ENCODE results near the gene PTPRD. TPM values are rescaled to one million over a fixed set of nuclear protein-coding genes. Genes with fewer than 3 reads are reported as not detected.
"Not testable (repeated sequence)": the region's sequence is repeated elsewhere in the genome, so short reads cannot be mapped to it uniquely, and the experiment has no call there.

Gene PTPRD
- total RNA-seq, 2 experiments from 2014 or later, result not detected

DNA sequence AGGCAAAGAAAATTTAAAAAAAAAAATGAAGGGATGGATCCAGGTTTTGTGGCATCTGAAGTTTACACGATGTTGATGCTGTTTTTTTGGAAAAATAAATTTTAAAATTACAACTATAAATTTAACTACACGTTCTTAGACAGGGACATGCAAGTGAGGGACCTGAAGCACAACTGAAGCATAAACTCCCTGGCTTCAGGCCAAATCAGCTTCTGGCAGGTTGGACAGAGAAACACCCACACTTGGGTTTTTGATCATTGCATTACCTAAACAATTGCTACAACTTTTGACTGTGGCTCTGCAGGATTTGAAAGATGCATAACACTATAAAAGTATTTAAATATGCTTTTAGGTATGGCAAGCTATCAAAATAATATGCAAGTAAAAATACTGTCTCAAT is 1494.9 kb downstream of the PTPRD start:
- no peak for ATAC-seq

DNA sequence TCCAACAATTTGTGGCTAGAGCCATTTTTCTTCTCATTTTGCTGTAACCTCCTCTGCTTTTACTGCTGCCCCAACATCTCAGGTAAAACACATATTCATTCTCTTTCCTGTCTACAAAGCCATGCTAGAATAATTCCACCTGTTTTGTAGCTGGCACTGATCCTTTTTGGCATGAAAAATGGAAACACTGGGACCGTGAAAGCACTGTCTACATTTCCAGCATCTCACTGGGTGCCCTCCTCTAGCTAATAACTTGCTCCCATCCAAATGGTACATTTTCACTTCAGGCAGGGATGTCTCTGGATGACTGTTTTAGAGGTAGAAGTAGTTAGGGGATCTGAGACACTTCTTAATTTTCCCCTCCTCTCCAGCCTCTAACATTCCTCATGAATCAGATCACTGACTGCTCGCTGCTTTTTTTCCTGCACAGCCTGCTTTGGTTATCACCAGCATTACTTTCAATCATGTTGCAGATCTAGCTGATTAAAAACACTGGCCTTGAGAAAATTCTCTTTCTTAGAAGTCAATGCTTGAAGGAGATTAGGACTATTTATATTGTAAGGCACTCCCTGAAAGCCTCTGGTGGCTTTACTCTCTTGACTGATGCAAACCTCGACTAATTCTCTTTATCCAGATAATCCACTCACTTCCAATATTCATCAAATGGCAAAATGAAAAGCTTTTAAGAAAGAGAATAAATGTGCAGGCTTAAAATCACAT is 1500.6 kb downstream of the PTPRD start:
- H3K9me3 Mint-ChIP-seq (ENCODE audit: insufficient read depth), result no peaks in the 10 kb centered on the region
- no peak overlapping the region for H3K4me3 Mint-ChIP-seq
- no peaks in the 10 kb centered on the region for H3K36me3 Mint-ChIP-seq (ENCODE audit: low read depth)
- POLR2A ChIA-PET, result no interaction called here
- CTCF ChIA-PET, result no interaction called here
- ATAC-seq, result no peak
- DNase-seq, result no peak
- no peaks in the 10 kb centered on the region for H3K4me1 Mint-ChIP-seq (ENCODE audit: low read depth)
- H3K27ac Mint-ChIP-seq, result no peak overlapping the region
- H3K27me3 Mint-ChIP-seq (ENCODE audit: low read depth), result no peaks in the 10 kb centered on the region

More for the DNA sequence above, 1494.9 kb downstream of the PTPRD start:
- ChIA-PET POLR2A (no interaction called here), CTCF (no interaction called here)
- H3K4me1 Mint-ChIP-seq (ENCODE audit: low read depth), result no peaks in the 10 kb centered on the region
- H3K27ac Mint-ChIP-seq, result no peak overlapping the region
- no peak overlapping the region for H3K4me3 Mint-ChIP-seq
- H3K36me3 Mint-ChIP-seq (ENCODE audit: low read depth), result no peaks in the 10 kb centered on the region
- no peaks in the 10 kb centered on the region for H3K27me3 Mint-ChIP-seq (ENCODE audit: low read depth)
- DNase-seq, result no peak
- no peaks in the 10 kb centered on the region for H3K9me3 Mint-ChIP-seq (ENCODE audit: insufficient read depth)

DNA sequence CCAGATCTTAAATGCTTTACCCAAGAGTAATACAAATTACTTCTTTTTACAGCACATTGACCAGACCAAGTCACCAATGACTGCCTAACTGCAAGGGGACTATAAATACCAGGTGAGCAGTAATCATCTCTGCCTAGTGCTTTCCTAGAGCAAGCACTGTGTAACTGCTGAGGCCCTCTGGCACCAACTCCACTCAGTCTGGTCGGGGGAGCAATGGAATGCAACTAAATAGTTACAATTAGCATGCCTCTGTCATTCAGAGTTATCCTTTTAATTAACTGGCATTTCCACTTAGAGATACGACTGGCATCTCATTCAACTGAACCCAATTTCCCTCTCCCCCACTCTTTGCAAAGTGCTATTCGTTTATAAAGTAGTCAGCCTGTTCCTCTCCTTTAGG is 1504.2 kb downstream of the PTPRD start:
- ChIA-PET POLR2A (no interaction called here), CTCF (no interaction called here)
- Mint-ChIP-seq H3K4me3 (no peak overlapping the region), H3K27ac (no peak overlapping the region), H3K9me3 (ENCODE audit: insufficient read depth) (no peaks in the 10 kb centered on the region), H3K27me3 (ENCODE audit: low read depth) (no peaks in the 10 kb centered on the region), H3K4me1 (ENCODE audit: low read depth) (no peaks in the 10 kb centered on the region), H3K36me3 (ENCODE audit: low read depth) (no peaks in the 10 kb centered on the region)
- DNase-seq, result no peak
- no peak for ATAC-seq

DNA sequence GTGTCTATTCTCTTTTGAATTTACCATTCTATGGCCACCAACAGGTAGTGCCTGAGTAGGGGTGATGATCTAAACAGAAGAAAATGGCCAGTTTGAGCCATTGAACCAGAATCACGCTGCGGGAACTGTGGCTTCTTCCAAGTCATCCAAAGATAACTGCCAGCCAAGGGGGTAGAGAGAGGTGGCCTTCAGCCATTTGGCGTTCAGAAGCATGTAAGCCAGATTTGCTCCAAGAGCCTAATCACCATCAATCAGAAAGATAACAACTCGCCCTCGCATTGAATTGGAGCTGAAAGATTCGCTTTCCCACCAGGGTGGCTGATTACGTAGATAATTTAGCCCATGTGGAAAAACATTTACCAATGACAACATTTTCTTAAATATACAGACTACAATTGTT is 1510.5 kb downstream of the PTPRD start:
- Mint-ChIP-seq H3K27ac (no peak overlapping the region), H3K4me3 (no peak overlapping the region), H3K9me3 (ENCODE audit: insufficient read depth) (no peaks in the 10 kb centered on the region), H3K4me1 (ENCODE audit: low read depth) (no peaks in the 10 kb centered on the region), H3K36me3 (ENCODE audit: low read depth) (no peaks in the 10 kb centered on the region), H3K27me3 (ENCODE audit: low read depth) (no peaks in the 10 kb centered on the region)
- DNase-seq (no peak), ATAC-seq (no peak)
- ChIA-PET POLR2A (no interaction called here), CTCF (no interaction called here)

DNA sequence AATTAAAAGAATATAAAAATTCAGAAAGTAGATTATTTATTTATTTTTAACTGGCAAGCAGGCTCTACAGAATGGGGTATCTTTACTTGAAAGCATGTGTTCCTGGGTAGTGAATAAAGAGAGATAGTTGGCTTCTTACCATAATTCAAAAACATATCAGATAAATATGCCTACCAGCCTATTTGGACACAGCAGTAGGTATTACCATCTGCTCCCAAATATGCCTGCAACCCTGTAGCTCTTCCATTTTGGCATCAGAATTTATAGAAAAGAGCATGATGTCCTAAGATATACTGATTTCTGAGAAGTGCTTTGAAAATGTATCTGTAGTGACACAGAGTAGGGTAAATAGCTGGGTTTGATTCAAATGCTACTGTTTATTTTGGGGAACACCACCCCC is 1512.7 kb downstream of the PTPRD start:
- ChIA-PET POLR2A (no interaction called here), CTCF (no interaction called here)
- H3K36me3 Mint-ChIP-seq (ENCODE audit: low read depth), result no peaks in the 10 kb centered on the region
- H3K4me1 Mint-ChIP-seq (ENCODE audit: low read depth), result no peaks in the 10 kb centered on the region
- no peak for DNase-seq
- no peak overlapping the region for H3K27ac Mint-ChIP-seq
- H3K4me3 Mint-ChIP-seq, result no peak overlapping the region
- ATAC-seq, result no peak
- H3K27me3 Mint-ChIP-seq (ENCODE audit: low read depth), result no peaks in the 10 kb centered on the region
- H3K9me3 Mint-ChIP-seq (ENCODE audit: insufficient read depth), result no peaks in the 10 kb centered on the region

DNA sequence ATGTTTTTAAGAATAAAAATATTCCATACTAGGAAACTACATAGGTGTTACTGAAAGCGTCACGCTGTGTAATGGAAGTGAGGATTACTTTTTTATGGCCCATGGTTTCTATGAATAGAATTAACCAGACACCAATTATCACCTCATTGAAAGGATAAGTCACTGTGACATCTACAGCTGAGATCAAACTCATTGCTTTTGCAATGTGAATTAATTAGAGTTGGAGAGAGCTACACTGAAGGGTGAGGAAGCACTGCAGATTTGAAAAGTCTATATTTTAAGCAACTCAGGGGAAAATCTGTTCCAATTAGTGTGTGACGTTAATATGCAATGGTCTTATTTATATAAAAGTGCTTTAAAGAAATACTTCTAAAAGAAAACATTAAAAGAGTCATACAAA is 1513.2 kb downstream of the PTPRD start:
- H3K4me3 Mint-ChIP-seq, result no peak overlapping the region
- H3K9me3 Mint-ChIP-seq (ENCODE audit: insufficient read depth), result no peaks in the 10 kb centered on the region
- no peak overlapping the region for H3K27ac Mint-ChIP-seq
- H3K4me1 Mint-ChIP-seq (ENCODE audit: low read depth), result no peaks in the 10 kb centered on the region
- ATAC-seq (no peak), DNase-seq (no peak)
- H3K27me3 Mint-ChIP-seq (ENCODE audit: low read depth), result no peaks in the 10 kb centered on the region
- ChIA-PET POLR2A (no interaction called here), CTCF (no interaction called here)
- H3K36me3 Mint-ChIP-seq (ENCODE audit: low read depth), result no peaks in the 10 kb centered on the region

DNA sequence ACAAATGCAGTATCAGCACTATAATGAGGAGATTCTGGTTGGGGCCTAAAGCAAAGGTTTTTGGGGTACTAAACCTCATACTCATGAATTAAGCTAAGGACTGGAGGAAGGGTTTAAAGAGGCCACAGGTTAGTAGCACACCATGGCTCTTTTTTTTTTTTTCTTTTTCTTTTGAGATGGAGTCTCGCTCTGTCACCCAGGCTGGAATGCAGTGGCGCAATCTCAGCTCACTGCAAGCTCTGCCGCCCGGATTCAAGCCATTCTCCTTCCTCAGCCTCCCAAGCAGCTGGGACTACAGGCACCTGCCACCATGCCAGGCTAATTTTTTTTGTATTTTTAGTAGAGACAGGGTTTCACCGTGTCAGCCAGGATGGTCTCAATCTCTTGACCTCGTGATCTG is 1515.5 kb downstream of the PTPRD start:
- H3K27me3 Mint-ChIP-seq (ENCODE audit: low read depth); H3K36me3 Mint-ChIP-seq (ENCODE audit: low read depth); H3K27ac Mint-ChIP-seq; POLR2A ChIA-PET; CTCF ChIA-PET; ATAC-seq; H3K4me3 Mint-ChIP-seq; H3K4me1 Mint-ChIP-seq (ENCODE audit: low read depth); H3K9me3 Mint-ChIP-seq (ENCODE audit: insufficient read depth); DNase-seq: not testable (repeated sequence)

DNA sequence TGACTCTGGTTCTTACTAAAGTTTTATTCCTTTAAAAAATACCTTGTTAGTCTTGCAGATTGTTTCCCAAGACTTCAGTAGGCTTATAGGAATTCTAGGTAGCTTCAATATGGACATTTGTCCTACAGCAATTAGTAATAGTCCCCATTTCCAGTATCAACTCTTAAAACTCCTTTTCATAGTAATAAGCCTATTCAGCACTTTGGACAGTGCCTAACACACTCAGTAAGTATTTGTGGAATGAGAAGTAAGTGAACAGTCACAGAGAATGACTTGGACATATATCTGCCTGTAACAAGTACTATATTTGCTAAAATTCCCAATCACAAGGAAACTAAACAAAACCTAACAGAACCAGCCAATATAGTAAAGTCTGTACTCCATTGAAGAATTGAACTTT is 1521.4 kb downstream of the PTPRD start:
- Mint-ChIP-seq H3K4me3 (no peak overlapping the region), H3K27ac (no peak overlapping the region), H3K27me3 (ENCODE audit: low read depth) (no peaks in the 10 kb centered on the region), H3K36me3 (ENCODE audit: low read depth) (no peaks in the 10 kb centered on the region), H3K9me3 (ENCODE audit: insufficient read depth) (peaks cover 11% of the 10 kb centered on the region), H3K4me1 (ENCODE audit: low read depth) (no peaks in the 10 kb centered on the region)
- CTCF ChIA-PET, result no interaction called here
- POLR2A ChIA-PET, result no interaction called here
- ATAC-seq (no peak), DNase-seq (no peak)

DNA sequence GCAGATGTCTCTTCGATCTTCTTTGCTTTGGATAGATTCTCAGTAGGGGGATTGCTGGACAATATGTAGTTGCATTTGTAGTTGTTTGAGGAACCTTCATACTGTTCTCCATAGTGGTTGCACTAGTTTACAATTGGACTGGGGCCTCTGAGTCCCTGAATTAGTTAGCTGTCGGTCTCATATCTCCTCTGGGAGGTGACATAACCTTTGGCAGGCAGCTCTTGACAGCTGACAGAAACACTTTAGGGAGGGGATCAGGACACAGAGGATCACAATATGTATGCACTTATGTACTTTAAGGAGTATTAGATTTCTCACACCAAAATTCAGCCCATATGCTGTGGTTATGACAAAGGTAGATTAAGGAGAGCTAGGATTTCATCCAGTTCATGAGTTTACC is 1533.3 kb downstream of the PTPRD start:
- no peak for ATAC-seq
- H3K27me3 Mint-ChIP-seq (ENCODE audit: low read depth), result no peaks in the 10 kb centered on the region
- no peaks in the 10 kb centered on the region for H3K36me3 Mint-ChIP-seq (ENCODE audit: low read depth)
- H3K4me3 Mint-ChIP-seq, result no peak overlapping the region
- CTCF ChIA-PET, result no interaction called here
- POLR2A ChIA-PET, result interaction anchor here (0.6 kb wide), 1 partner anchor 1806 kb away, joined by 3 read pairs; no protein-coding TSS in a partner anchor
- no peak overlapping the region for H3K27ac Mint-ChIP-seq
- H3K9me3 Mint-ChIP-seq (ENCODE audit: insufficient read depth), result peaks cover 5% of the 10 kb centered on the region
- H3K4me1 Mint-ChIP-seq (ENCODE audit: low read depth), result no peaks in the 10 kb centered on the region
- no peak for DNase-seq

DNA sequence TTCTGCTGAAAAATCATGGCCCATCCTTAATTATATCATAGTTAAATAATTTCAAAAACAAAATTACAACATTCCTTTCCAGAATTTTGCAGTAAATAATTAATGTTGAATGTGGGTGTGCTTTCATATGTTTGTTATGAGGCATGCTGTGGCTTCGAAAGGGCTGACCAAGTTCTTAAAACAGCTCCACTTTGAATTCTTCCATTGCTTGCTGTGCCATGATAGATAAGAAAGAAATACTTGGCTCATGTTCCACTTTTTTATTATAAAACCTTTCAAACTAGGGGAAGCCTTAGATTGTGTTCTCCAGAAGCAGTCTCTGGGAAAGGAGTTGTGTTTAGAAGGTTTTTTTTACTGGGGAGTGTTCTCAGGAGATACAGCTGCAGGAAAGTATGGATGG is 1534.5 kb downstream of the PTPRD start:
- ChIA-PET CTCF (no interaction called here), POLR2A (no interaction called here)
- Mint-ChIP-seq H3K4me3 (no peak overlapping the region), H3K27ac (no peak overlapping the region), H3K27me3 (ENCODE audit: low read depth) (no peaks in the 10 kb centered on the region), H3K36me3 (ENCODE audit: low read depth) (no peaks in the 10 kb centered on the region), H3K9me3 (ENCODE audit: insufficient read depth) (peaks cover 5% of the 10 kb centered on the region), H3K4me1 (ENCODE audit: low read depth) (no peaks in the 10 kb centered on the region)
- DNase-seq, result no peak
- ATAC-seq, result no peak

DNA sequence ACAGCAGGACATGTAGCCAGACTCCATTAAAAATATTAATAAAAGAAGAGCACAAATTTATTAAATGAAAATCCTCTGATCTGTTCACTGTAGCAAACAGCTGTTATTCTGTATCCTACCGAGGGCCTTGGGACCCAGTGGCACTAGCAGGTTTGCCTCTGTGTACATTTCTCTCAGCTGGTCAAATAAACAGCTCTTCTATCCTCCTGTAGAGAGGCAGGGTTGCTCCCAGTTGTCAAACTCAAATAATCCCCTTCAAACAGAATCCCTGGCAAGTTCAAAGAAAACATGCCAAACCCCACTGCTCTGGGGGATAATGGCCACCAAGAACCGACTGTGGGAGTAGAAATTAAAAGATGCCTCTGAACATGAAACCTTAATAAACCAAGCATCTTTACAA is 1551.2 kb downstream of the PTPRD start:
- H3K4me1 Mint-ChIP-seq (ENCODE audit: low read depth), result no peaks in the 10 kb centered on the region
- POLR2A ChIA-PET, result no interaction called here
- no peaks in the 10 kb centered on the region for H3K36me3 Mint-ChIP-seq (ENCODE audit: low read depth)
- no peak for ATAC-seq
- DNase-seq, result no peak
- H3K9me3 Mint-ChIP-seq (ENCODE audit: insufficient read depth), result peaks cover 6% of the 10 kb centered on the region
- CTCF ChIA-PET, result no interaction called here
- H3K27ac Mint-ChIP-seq, result no peak overlapping the region
- H3K27me3 Mint-ChIP-seq (ENCODE audit: low read depth), result no peaks in the 10 kb centered on the region
- no peak overlapping the region for H3K4me3 Mint-ChIP-seq

DNA sequence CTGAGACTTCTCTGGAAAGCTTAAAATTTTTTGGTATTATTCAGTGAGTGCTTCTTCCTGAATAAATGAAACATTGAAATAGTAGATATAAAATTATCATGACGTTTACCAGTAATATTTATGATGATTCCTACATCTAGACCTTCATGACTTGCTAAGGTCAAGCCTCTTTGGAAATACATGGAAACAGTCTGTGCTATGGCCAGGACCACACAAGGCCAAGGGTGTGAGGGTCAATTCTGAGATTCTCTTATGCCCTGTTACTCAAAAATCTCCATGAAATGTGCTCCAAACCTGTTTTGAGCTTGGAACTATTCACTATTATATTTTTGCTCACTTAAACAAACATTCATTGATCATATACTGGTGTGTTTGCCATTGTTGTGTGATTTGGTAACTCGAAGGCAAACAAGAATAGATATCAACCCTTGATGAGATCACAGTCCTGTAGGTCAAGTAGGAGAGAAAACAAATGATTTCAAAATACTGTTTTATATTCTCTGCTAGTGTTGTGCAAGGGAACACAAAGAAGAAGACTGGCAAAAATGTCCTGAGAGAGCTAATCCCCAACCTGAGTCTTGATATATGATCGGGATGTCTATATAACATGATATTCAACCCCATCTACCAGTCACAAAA is 1558.3 kb downstream of the PTPRD start:
- Mint-ChIP-seq H3K4me3 (no peak overlapping the region), H3K9me3 (ENCODE audit: insufficient read depth) (peaks cover 7% of the 10 kb centered on the region), H3K27me3 (ENCODE audit: low read depth) (no peaks in the 10 kb centered on the region), H3K36me3 (ENCODE audit: low read depth) (no peaks in the 10 kb centered on the region), H3K4me1 (ENCODE audit: low read depth) (no peaks in the 10 kb centered on the region), H3K27ac (no peak overlapping the region)
- no peak for ATAC-seq
- CTCF ChIA-PET, result no interaction called here
- POLR2A ChIA-PET, result no interaction called here
- no peak for DNase-seq

DNA sequence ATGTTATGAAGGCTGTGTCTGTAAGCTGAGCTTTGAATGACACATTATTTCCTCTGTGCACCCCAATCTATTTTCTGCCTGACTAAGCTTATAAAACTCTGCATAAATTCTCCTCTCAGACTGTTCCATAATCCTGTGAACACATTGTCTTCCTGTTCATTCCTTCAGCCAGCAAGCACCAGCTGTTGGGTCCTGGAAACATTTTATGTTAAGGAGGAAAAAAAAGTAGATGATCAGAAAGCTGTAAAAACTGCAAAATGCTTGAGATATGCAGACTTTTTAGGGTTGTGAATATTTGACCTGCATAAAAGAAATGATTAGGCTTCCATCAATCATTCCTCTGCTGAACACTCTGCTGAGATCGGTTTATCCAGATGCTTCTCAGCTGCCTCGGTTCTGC is 1567.2 kb downstream of the PTPRD start:
- Mint-ChIP-seq H3K4me1 (ENCODE audit: low read depth) (no peaks in the 10 kb centered on the region), H3K27me3 (ENCODE audit: low read depth) (no peaks in the 10 kb centered on the region), H3K27ac (no peak overlapping the region), H3K4me3 (no peak overlapping the region), H3K36me3 (ENCODE audit: low read depth) (no peaks in the 10 kb centered on the region), H3K9me3 (ENCODE audit: insufficient read depth) (no peaks in the 10 kb centered on the region)
- CTCF ChIA-PET, result no interaction called here
- DNase-seq (no peak), ATAC-seq (no peak)
- POLR2A ChIA-PET, result no interaction called here

Data from activated CD8-positive, alpha-beta T cell treated with anti-CD3 and anti-CD28 coated beads, Interleukin-2, amount 10 ng/mL, durations not matched to agents 7 days and 5 days (primary cell).